GM12878 (cell line): Measurements from ENCODE around the gene HCFC1R1.

Experiments used
- BMI1 ChIP-seq: fragments of 450-650 bp; IDR thresholded peaks from 2 replicates; pipeline ENCODE4 v1.6.1; 2016; ENCODE audit warnings: mild to moderate bottlenecking, moderate library complexity, borderline replicate concordance
- CBX5 ChIP-seq: sonication (generic); IDR thresholded peaks from 2 replicates; pipeline ENCODE4 v1.6.1; 2016; ENCODE audit warnings: low read depth, moderate library complexity, mild to moderate bottlenecking, inconsistent platforms
- CEBPB ChIP-seq, 2 experiments: fragments of 150-350 bp in 1 of 2; IDR thresholded peaks; 2 replicates each; pipeline ENCODE4 v1.6.1; 2012 to 2014; ENCODE audit warnings: low read depth in 2 of 2, low read length in 2 of 2, borderline replicate concordance in 1 of 2, inconsistent platforms in 1 of 2
- CTCF ChIP-seq, 3 experiments: IDR thresholded peaks in 2 of 3; conservative IDR thresholded peaks in 1 of 3; 2 replicates each; pipeline ENCODE4 v1.5.1; 2011; ENCODE audit warnings: low read depth in 3 of 3, low read length in 3 of 3, mild to moderate bottlenecking in 3 of 3, control low read depth in 2 of 3, moderate library complexity in 2 of 3, inconsistent platforms in 1 of 3, mixed read lengths in 1 of 3; ENCODE audit not compliant: control insufficient read depth in 2 of 3, insufficient read depth in 1 of 3; ENCODE audit errors: extremely low read depth in 1 of 3
- ETV6 ChIP-seq, 2 experiments: fragments of 450-650 bp in 1 of 2; IDR thresholded peaks in 1 of 2; conservative IDR thresholded peaks in 1 of 2; 2 replicates each; pipeline ENCODE4 v1.6.1; 2014; ENCODE audit warnings: antibody characterized with exemption in 1 of 2, borderline replicate concordance in 1 of 2, low read depth in 1 of 2, mild to moderate bottlenecking in 1 of 2, moderate library complexity in 1 of 2
- GABPA ChIP-seq: IDR thresholded peaks from 2 replicates; pipeline ENCODE4 v1.6.1; 2014; ENCODE audit warnings: antibody characterized with exemption, low read depth, mild to moderate bottlenecking, inconsistent platforms
- LARP7 ChIP-seq: fragments of 450-650 bp; IDR thresholded peaks from 2 replicates; pipeline ENCODE4 v1.6.1; 2017; ENCODE audit warnings: mild to moderate bottlenecking
- MAX ChIP-seq: IDR thresholded peaks from 2 replicates; pipeline ENCODE4 v1.6.1; 2012; ENCODE audit warnings: low read depth, low read length, improper control_type of control experiment
- POLR2A ChIP-seq: IDR thresholded peaks from 2 replicates; pipeline ENCODE4 v1.6.1; 2011; ENCODE audit warnings: low read depth, mild to moderate bottlenecking, low read length
- POLR2AphosphoS5 ChIP-seq: IDR thresholded peaks from 2 replicates; pipeline ENCODE4 v1.6.1; 2011; ENCODE audit warnings: mild to moderate bottlenecking, low read length, inconsistent platforms
- ZNF274 ChIP-seq: IDR thresholded peaks from one replicate; pipeline ENCODE4 v1.8.0; 2011; ENCODE audit not compliant: insufficient read length, insufficient read depth
- ZNF384 ChIP-seq: IDR thresholded peaks from 2 replicates; pipeline ENCODE4 v1.6.1; 2012; ENCODE audit warnings: low read depth, mild to moderate bottlenecking, low read length, improper control_type of control experiment, borderline replicate concordance
- ZSCAN29 ChIP-seq: fragments of 450-650 bp; IDR thresholded peaks from 2 replicates; pipeline ENCODE4 v1.6.1; 2017; ENCODE audit warnings: mild to moderate bottlenecking, moderate library complexity

GRCh38 chr16:2996298-2996697 lies 27.4 kb downstream of the HCFC1R1 start:
- TF ChIP-seq ZNF384 (no peak), ZNF274 (no peak), MAX (no peak), POLR2A (no peak), ETV6 (conservative IDR thresholded peaks at IDR 0.05 in 1 of 2, IDR thresholded peaks at IDR 0.05 in 1 of 2; ENCODE audit: borderline replicate concordance in 1 of 2, low read depth in 1 of 2) (no peak), ZSCAN29 (no peak), POLR2AphosphoS5 (no peak), CBX5 (no peak), GABPA (no peak), LARP7 (no peak), BMI1 (no peak), CEBPB (IDR thresholded peaks at IDR 0.05; ENCODE audit: borderline replicate concordance in 1 of 2, low read depth in 2 of 2, low read length in 2 of 2) (no peak), CTCF (IDR thresholded peaks at IDR 0.05 in 2 of 3, conservative IDR thresholded peaks at IDR 0.05 in 1 of 3; ENCODE audit: control insufficient read depth in 2 of 3, extremely low read depth in 1 of 3, insufficient read depth in 1 of 3, low read depth in 3 of 3, low read length in 3 of 3) (no peak)
